Endothelial cell of umbilical vein (primary cell): ENCODE data around the gene CHST15. TPM values are rescaled to one million over a fixed set of nuclear protein-coding genes. Genes with fewer than 3 reads are reported as not detected.

Source experiments
- BruUV-seq: library from RNA; stranded (reverse); fragments of 400-500 nt; replicated peaks from 2 replicates; lab custom pipeline; 2021; lab: Mats Ljungman, UMichigan
- CTCF ChIA-PET: fragments of 300-600, 350-600 bp; sonication (Branson Sonifier 250); formaldehyde crosslinking; loops from one replicate; lab custom pipeline; 2021; ENCODE audit warnings: antibody characterized with exemption, inconsistent platforms; lab: Charles Lee
- POLR2A ChIA-PET: fragments of 300-600, 350-600 bp; sonication (Branson Sonifier 250); formaldehyde crosslinking; loops from one replicate; lab custom pipeline; 2021; ENCODE audit warnings: antibody characterized with exemption, inconsistent platforms; lab: Charles Lee
- DNase-seq: peaks from one replicate; pipeline ENCODE4 v3.0.0-alpha.2; 2011; ENCODE audit warnings: low read depth, low spot score
- FAIRE-seq: peaks from 2 replicates; lab custom pipeline; 2011; peaks lifted over from hg19 to GRCh38; lab: Jason Lieb, UNC
- H2AFZ ChIP-seq: 2 replicates; pipeline ENCODE4 v1.6.0; 2012; ENCODE audit warnings: low read depth, low read length, control low read depth, inconsistent platforms
- H3K27ac ChIP-seq: 2 replicates; pipeline ENCODE4 v1.5.1; 2011; ENCODE audit warnings: low read depth, mild to moderate bottlenecking, control low read depth, low read length, moderate library complexity; ENCODE audit not compliant: insufficient read depth
- H3K27me3 ChIP-seq, 2 experiments: 2 replicates each; pipeline versions ENCODE4 v1.6.0 to v1.6.1; 2011; ENCODE audit warnings: low read length in 2 of 2, mixed read lengths in 1 of 2; ENCODE audit not compliant: control insufficient read depth in 2 of 2, insufficient read depth in 2 of 2
- H3K36me3 ChIP-seq, 2 experiments: 2 replicates in 1 of 2; 3 replicates in 1 of 2; pipeline ENCODE4 v1.5.1; 2011; ENCODE audit warnings: low read length in 2 of 2, mild to moderate bottlenecking in 1 of 2, moderate library complexity in 1 of 2; ENCODE audit not compliant: control insufficient read depth in 2 of 2, insufficient read depth in 2 of 2; ENCODE audit errors: extremely low read depth in 1 of 2
- H3K4me1 ChIP-seq: 3 replicates; pipeline ENCODE4 v1.5.1; 2011; ENCODE audit warnings: mild to moderate bottlenecking, low read length; ENCODE audit not compliant: control insufficient read depth, insufficient read depth; ENCODE audit errors: extremely low read depth
- H3K4me2 ChIP-seq: 2 replicates; pipeline ENCODE4 v1.6.1; 2011; ENCODE audit warnings: low read length, control low read depth, mixed read lengths; ENCODE audit not compliant: insufficient read depth
- H3K4me3 ChIP-seq, 3 experiments: fragments of 200-600 bp in 1 of 3; sonication (generic), shearing (Covaris generic) in 1 of 3; replicated peaks in 1 of 3; 2 replicates each; pipeline ENCODE4 v1.5.1; 2011 to 2016; ENCODE audit warnings: control low read depth in 3 of 3, low read length in 3 of 3, mild to moderate bottlenecking in 2 of 3, inconsistent platforms in 1 of 3, low read depth in 1 of 3, moderate library complexity in 1 of 3; ENCODE audit not compliant: insufficient read depth in 1 of 3
- H3K79me2 ChIP-seq: 2 replicates; pipeline ENCODE4 v1.6.0; 2012; ENCODE audit warnings: low read length, inconsistent platforms; ENCODE audit not compliant: control insufficient read depth, insufficient read depth
- H3K9ac ChIP-seq: replicated peaks from 2 replicates; pipeline ENCODE3; 2011; ENCODE audit warnings: low read length, control low read depth; ENCODE audit not compliant: insufficient read depth; ENCODE audit errors: extremely low read depth
- H3K9me1 ChIP-seq: replicated peaks from 3 replicates; pipeline ENCODE4 v1.6.0; 2011; ENCODE audit warnings: mild to moderate bottlenecking, low read length; ENCODE audit not compliant: control insufficient read depth, insufficient read depth; ENCODE audit errors: extremely low read depth
- H3K9me3 ChIP-seq: replicated peaks from 2 replicates; pipeline ENCODE4 v1.5.1; 2012; ENCODE audit warnings: low read length, inconsistent platforms; ENCODE audit not compliant: control insufficient read depth, insufficient read depth
- H4K20me1 ChIP-seq: replicated peaks from 2 replicates; pipeline ENCODE3; 2011; ENCODE audit warnings: mild to moderate bottlenecking, low read length; ENCODE audit not compliant: control insufficient read depth, insufficient read depth; ENCODE audit errors: extremely low read depth
- EZH2 ChIP-seq: IDR thresholded peaks from 2 replicates; pipeline ENCODE4 v1.6.1; 2012; ENCODE audit warnings: borderline replicate concordance, low read depth, mild to moderate bottlenecking, moderate library complexity, low read length, inconsistent platforms; ENCODE audit not compliant: severe bottlenecking
- FOS ChIP-seq: IDR thresholded peaks from 2 replicates; pipeline ENCODE4 v1.6.1; 2011; ENCODE audit warnings: mild to moderate bottlenecking, low read length, moderate library complexity, borderline replicate concordance; ENCODE audit not compliant: insufficient read depth
- GATA2 ChIP-seq: IDR thresholded peaks from 2 replicates; pipeline ENCODE4 v1.7.0; 2011; ENCODE audit warnings: low read depth, mild to moderate bottlenecking, moderate library complexity, mixed read lengths, low read length; ENCODE audit not compliant: insufficient read length, insufficient read depth
- JUN ChIP-seq: IDR thresholded peaks from 2 replicates; pipeline ENCODE4 v1.6.1; 2011; ENCODE audit warnings: borderline replicate concordance, low read depth; ENCODE audit not compliant: insufficient read length, insufficient read depth
- MYC ChIP-seq: IDR thresholded peaks from one replicate; pipeline ENCODE4 v1.6.1; 2011; ENCODE audit warnings: mild to moderate bottlenecking, low read depth, low read length
- POLR2A ChIP-seq: IDR thresholded peaks from 2 replicates; pipeline ENCODE4 v1.6.1; 2012; ENCODE audit warnings: low read depth, mild to moderate bottlenecking, control low read depth, low read length
- POLR2AphosphoS5 ChIP-seq: IDR thresholded peaks from 2 replicates; pipeline ENCODE4 v1.6.1; 2012; ENCODE audit warnings: low read depth, mild to moderate bottlenecking, control low read depth, low read length, moderate library complexity; ENCODE audit not compliant: insufficient read depth
- dilution Hi-C: fragments of 300-500 bp; cut with MboI; formaldehyde crosslinking; loops from one replicate; pipeline ENCODE4 v1.15.0; 2019; ENCODE audit warnings: low sequenced_read_pairs; ENCODE audit not compliant: extremely low pct_ligation_motif_present
- intact Hi-C: fragments of 100-400 bp; cut with micrococcal nuclease; formaldehyde crosslinking; loops from one replicate; pipeline ENCODE4 v1.10.0; 2022
- polyA plus RNA-seq, 4 experiments: library from polyadenylated mRNA; depleted of rRNA in 3 of 4; stranded (reverse) in 3 of 4; unstranded in 1 of 4; fragments of >200 nt; gene quantifications; 2 replicates each; pipeline versions ENCODE4 v1.2.1 to v1.2.3, GENCODE V29; 2011 to 2012; ENCODE audit warnings: missing spikeins in 1 of 4
- total RNA-seq: library from RNA; stranded (reverse); gene quantifications from 2 replicates; pipeline ENCODE4 v1.2.3, GENCODE V29; 2021
- TF ChIP-seq, protein P1 (sequence below): IDR thresholded peaks from 2 replicates; pipeline ENCODE4 v1.6.1; 2011; ENCODE audit not compliant: insufficient read depth, insufficient read length
- TF ChIP-seq, protein P2 (sequence below), 2 donors: IDR thresholded peaks; 1 replicate in 1 of 2; 2 replicates in 1 of 2; pipeline ENCODE4 v1.5.1; 2011; ENCODE audit warnings: low read length in 2 of 2, mild to moderate bottlenecking in 2 of 2, moderate library complexity in 2 of 2, control low read depth in 1 of 2, inconsistent platforms in 1 of 2, low read depth in 1 of 2; ENCODE audit not compliant: insufficient read depth in 1 of 2; ENCODE audit errors: extremely low read depth in 1 of 2

The CHST15 gene
- total and polyA plus RNA-seq, 2 donors (not counting 3 experiments of a cell fraction or from before 2014, with no cell fraction given) = 23.1 to 29.2 TPM

DNA sequence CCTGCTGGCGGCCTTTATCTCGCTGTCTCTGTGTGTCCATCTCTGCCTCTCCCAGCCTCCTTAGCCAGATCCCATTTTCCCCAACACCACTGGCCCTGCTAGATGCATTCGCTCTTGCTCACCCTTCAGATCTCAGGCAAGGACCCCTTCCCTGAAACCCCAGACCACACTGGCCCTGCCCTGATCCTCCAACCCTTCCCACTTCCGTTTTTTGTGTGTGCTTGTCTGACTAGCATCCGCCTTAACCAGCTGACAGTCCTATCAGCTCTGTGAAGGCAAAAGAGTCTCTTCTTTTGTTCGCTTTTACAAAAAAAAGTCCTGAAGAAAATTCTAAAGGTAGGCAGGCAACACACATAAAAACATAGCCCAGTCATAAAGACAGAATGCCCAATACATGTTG lies 28.7 kb downstream of the CHST15 start:
- no peaks in the 10 kb centered on the region for H3K79me2 ChIP-seq
- ChIA-PET POLR2A (no interaction called here), CTCF (interaction anchor here (2.1 kb wide), 1 partner anchor 324 kb away, joined by 4 read pairs; no protein-coding TSS in a partner anchor)
- no peak overlapping the region for H3K4me3 ChIP-seq
- TF ChIP-seq FOS = no peak
- TF ChIP-seq JUN = no peak
- no peak for TF ChIP-seq POLR2A
- TF ChIP-seq POLR2AphosphoS5 = no peak
- no peak for TF ChIP-seq MYC
- TF ChIP-seq, protein P1, sequence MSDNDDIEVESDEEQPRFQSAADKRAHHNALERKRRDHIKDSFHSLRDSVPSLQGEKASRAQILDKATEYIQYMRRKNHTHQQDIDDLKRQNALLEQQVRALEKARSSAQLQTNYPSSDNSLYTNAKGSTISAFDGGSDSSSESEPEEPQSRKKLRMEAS = no peak
- no peak for TF ChIP-seq EZH2
- TF ChIP-seq, protein P2, sequence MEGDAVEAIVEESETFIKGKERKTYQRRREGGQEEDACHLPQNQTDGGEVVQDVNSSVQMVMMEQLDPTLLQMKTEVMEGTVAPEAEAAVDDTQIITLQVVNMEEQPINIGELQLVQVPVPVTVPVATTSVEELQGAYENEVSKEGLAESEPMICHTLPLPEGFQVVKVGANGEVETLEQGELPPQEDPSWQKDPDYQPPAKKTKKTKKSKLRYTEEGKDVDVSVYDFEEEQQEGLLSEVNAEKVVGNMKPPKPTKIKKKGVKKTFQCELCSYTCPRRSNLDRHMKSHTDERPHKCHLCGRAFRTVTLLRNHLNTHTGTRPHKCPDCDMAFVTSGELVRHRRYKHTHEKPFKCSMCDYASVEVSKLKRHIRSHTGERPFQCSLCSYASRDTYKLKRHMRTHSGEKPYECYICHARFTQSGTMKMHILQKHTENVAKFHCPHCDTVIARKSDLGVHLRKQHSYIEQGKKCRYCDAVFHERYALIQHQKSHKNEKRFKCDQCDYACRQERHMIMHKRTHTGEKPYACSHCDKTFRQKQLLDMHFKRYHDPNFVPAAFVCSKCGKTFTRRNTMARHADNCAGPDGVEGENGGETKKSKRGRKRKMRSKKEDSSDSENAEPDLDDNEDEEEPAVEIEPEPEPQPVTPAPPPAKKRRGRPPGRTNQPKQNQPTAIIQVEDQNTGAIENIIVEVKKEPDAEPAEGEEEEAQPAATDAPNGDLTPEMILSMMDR (IDR thresholded peaks at IDR 0.05; ENCODE audit: extremely low read depth in 1 of 2, insufficient read depth in 1 of 2, low read depth in 1 of 2, low read length in 2 of 2) = no peak
- no peak for TF ChIP-seq GATA2
- no TSS peak for BruUV-seq
- DNase-seq = no peak
- H3K9ac ChIP-seq = no peak overlapping the region
- H3K27ac ChIP-seq = no peak overlapping the region
- no peaks in the 10 kb centered on the region for H3K9me3 ChIP-seq
- no peak for FAIRE-seq
- dilution Hi-C loops (no loop called here), intact Hi-C loops (no loop called here)
- H4K20me1 ChIP-seq = no peaks in the 10 kb centered on the region
- no peak overlapping the region for H2AFZ ChIP-seq
- no peaks in the 10 kb centered on the region for H3K27me3 ChIP-seq
- H3K9me1 ChIP-seq = no peaks in the 10 kb centered on the region
- no peaks in the 10 kb centered on the region for H3K4me1 ChIP-seq
- H3K36me3 ChIP-seq = peaks cover 0 to 4% of the 10 kb centered on the region in 2 experiments
- no peak overlapping the region for H3K4me2 ChIP-seq
